Gastrocnemius medialis (tissue), 4 donors: ENCODE results near the gene SHROOM3.

ENCODE experiments used
- CTCF ChIP-seq, 5 experiments: fragments of 450-650 bp in 3 of 5; fragments of 200-600 bp in 2 of 5; sonication (generic) in 2 of 5; IDR thresholded peaks in 4 of 5; conservative IDR thresholded peaks in 1 of 5; 1 replicate in 4 of 5; 2 replicates in 1 of 5; pipeline ENCODE4 v1.5.1; 2016 to 2019; ENCODE audit warnings: antibody characterized with exemption in 5 of 5, mild to moderate bottlenecking in 3 of 5, moderate library complexity in 3 of 5
- POLR2A ChIP-seq, 2 donors: fragments of 450-650 bp; IDR thresholded peaks; one replicate each; pipeline ENCODE4 v1.6.1; 2017; ENCODE audit warnings: antibody characterized with exemption in 2 of 2, mild to moderate bottlenecking in 2 of 2, moderate library complexity in 2 of 2

DNA sequence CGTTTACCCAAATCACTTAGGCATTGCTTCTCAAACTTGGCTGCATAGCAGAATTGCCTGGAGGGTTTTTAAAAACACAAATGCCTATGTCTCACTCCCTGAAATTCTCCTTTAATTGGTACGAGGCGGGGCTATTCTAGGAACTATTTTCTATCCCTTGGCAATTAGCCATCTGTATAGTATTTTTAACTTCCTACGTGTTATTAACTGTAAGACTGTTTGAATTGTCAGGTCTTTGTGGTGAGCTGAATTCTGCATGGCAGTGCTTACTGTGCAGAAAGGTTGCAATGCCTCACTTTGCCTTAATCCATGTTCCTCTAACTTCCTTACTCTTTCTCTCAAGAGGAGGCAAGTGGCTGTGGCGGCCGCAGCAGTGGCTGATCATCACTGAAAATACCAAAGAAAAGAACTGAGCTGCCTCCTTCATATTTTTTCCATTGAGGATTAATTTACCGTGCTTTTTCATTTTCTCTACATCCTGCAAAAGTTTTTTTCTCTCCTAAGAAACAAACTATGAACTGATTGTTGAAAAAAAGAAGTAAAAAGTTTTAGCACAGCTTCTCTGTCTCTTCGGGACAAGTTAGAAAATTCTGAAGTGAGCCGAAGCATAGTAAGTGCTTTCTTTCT, at the start of gene SHROOM3:
- TF ChIP-seq CTCF (IDR thresholded peaks at IDR 0.05 in 4 of 5, conservative IDR thresholded peaks at IDR 0.05 in 1 of 5) (no peak), POLR2A (IDR thresholded peaks at IDR 0.05) (no peak)
